HG03097 (cell line): Measurements from ENCODE around the gene RTL1.

Experiments used
- ATAC-seq: cut with Tn5 transposase; IDR thresholded peaks from one replicate; pipeline ENCODE4 v1.9.1; 2021; ENCODE audit not compliant: unreplicated experiment, low FRiP score

The RTL1 gene

DNA sequence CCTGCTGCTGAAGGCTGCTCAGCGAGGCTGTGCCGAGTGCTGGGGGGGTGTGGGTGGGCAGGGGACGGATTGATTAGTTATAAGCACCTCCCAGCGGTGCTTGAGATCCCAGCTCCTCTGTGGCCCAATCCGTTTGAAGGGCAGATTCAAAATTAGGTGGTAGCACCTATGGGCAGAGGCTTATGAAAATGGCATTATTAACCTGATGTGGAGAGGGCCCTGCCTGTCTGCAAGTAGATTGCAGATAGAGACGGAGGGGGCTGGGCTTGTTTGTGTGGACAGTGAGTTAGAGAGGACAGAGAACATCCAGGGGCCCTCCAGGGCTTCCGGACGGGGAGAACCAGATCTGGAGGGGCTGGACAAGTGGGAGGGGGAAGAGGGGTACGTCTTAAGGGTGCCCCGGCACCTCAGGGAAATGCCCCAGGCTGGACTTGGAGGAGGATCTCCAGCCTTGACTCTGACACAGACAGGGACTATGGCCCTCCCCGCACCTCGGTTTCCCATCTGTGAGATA is at the start of gene RTL1:
Gene RTL1 (minus strand): TSS at position 51 of the 514 bp plus-strand sequence. CDS start 18,934 bp downstream, outside the sequence.
- ATAC-seq: no peak

GRCh38 chr14:100950024-100950423 is 46.5 kb upstream of the RTL1 start:
- ATAC-seq: no peak

DNA sequence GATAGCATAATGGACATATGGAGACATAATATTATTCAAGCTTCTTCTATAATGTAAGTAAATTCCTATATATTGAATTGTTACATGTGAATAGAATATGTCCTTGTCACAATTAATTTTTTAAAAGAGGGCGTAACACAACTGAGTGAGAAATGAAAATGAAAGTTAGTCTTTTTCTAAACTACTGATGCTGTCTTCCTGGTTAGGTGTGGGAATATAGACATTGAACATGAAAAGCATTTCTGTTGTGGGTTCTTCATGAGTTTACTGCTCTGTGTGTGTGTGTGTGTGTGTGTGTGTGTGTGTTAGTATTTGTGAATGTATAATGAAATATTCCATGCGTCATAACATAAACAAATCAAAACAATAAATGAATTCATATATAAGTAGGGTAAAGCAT is 40.5 kb upstream of the RTL1 start:
- ATAC-seq: no peak

- ATAC-seq: no peak
Measured at GRCh38 chr14:100930270-100930669, 26.7 kb upstream of the RTL1 start.

DNA sequence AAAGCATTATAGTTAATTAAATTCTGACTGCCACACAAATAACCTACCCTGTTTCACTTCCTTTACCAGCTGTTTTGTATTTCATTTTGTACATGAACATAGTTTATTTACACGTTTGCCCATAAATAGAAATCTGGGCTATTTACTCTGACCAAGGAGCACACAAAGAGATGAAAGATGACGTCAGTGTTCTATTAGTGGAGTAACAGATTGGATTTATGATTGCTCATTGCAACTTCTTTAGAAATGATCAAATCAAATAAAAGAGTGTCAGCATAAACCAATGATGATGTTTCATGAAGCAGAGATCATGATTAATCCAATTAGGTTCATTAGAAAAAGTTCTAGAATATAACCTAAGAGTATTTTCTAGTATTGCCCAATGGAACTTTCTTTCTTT is 12.0 kb upstream of the RTL1 start:
- no peak for ATAC-seq

GRCh38 chr14:100914597-100915021 is 11.1 kb upstream of the RTL1 start:
- ATAC-seq: no peak

DNA sequence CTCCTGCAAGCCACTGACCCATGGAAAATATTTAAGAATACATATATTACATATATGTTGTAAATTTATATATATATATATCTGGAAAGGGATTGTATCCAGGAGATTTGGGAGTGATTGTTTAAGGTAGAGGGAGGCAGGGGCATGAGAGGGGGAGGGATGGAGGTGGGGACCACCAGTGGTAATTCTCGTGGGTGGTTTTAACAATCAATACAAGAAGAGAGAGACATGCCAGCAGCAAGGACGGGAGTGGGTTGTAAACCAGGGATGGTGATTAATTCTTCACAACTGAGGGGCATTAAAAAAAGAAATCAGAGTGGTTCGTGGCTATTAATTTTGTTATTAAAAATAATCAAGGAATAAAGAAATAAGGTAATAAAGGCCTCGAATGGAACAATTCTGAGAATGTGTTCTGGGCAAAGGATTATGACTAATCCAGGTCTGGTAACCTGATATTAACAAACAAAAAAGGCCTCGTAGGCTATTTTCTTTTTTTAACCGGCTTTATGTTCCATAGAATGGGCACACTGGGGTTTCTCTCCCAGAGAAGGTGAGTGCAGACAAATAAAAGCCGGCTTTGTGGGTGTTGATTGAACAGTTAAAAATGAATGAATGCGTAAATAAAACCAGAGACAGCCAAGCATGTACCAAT is 8.3 kb upstream of the RTL1 start:
- ATAC-seq: no peak

DNA sequence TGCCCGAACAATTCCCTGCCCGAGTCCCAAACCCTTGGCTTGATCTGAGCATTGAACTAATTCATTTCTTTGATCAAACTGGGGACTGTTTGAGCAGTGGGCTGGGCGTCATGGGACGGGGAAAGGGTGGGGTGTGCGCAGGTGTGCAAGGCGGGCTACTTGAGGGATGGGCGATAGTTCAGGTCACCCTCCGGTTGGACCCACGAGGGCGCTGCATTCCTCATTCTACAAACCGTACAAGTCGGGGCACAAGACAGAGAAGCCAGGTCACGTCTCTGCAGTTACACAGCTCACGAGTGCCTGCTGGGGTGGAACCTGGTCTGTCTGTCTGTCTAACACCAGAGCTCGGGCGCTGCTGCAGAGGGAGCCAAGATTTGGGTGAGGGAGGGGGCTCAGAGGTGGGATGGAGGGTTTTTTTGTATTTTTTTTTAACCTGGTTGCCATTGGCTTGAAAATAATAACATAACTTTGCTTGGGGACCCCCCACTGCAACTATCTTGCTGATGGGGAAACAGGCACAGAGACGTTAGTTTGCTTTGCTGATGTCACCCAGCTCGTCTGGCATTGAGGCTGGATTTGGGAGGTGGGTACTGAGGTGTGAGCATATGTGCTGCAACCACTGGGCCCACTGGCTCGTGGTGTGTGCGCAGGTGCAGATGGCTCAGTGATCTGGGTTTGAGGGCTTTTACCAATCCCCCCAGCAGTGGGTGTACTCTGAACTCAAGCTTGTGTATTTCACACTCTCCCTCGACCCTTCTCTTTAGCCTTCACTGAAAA is 7.6 kb upstream of the RTL1 start:
- no peak for ATAC-seq

DNA sequence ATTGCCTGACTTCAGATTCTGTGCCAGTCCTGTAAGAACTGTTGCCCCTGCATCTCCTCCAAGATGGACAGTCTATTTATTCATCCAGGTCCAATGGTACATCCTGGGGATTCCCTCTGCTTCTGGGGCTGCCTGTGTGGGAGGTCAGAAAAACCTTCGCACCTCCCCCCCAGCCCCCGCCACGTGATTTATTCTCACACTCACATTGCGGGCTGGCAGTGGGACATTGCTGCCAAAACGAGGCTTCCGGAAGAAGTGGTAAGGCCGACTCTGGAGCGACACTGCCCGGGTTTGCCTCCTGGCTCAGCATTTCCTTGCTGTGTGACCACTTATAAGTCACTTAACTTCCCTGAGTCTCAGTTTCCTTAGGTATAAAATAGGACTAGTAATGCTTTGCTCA is 5.9 kb upstream of the RTL1 start:
- ATAC-seq: no peak

- ATAC-seq: no peak
Measured at GRCh38 chr14:100907240-100907639, 3.7 kb upstream of the RTL1 start.

- ATAC-seq: no peak
Measured at GRCh38 chr14:100906420-100906819, 2.9 kb upstream of the RTL1 start.

- ATAC-seq: no peak
Measured at GRCh38 chr14:100905166-100905565, 1.6 kb upstream of the RTL1 start.

DNA sequence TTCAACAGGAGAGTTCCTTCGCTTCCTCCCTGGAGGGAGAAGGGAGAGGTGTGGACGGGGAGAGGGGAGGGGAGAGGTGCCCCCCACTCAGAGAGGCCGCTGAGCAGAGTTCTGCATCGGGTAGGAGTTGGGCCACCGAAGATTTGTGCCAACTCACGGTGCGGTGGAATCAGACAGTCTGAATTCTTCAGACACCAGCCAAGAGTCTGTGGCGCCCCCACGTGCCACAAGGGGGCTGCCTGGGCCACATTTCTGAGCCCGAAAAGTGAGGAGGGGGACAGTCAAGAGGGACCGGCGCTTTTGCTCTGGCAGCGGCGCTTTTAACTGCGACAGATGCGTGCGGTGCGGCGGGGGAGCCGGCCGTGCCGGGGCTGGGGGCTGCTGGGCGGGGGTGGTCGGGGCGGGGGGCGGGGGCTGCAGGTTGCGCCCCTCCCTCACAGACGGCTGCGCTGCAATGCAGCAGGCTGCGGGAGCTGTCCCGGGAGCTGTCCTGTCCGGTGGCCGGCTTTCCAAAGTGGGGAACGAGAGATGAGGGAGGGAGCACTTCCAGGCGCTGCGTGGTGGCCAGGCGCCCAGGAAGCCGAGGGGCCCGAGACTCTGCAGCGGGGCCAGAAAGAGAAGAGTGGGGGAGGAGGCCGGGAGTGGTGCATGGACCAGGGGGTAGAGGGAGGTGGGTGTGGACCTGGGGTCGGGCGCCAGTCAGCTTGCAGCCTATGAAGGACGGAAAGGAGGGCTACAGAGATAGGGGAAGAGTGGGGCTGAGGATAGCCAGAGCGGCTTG is 975 bp upstream of the RTL1 start:
- ATAC-seq: no peak

DNA sequence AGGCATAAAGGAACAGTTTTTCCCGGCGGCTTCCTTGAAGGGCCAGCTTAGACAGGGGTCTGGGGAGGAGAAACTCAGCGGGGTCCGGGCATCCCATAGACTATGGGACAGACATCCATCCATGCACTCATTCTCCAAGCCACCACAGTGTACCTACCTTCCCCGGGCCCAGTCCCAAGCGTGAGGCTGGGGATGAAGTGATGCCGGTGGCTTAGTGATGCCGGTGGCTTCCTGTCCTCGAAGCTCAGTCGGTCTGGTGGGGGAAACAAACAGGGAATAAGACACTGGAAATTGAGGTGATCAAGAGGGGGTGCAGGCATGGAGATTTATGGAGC is 421 bp downstream of the RTL1 start:
- no peak for ATAC-seq

GRCh38 chr14:100902295-100903133 is 1.0 kb downstream of the RTL1 start:
- no peak for ATAC-seq

DNA sequence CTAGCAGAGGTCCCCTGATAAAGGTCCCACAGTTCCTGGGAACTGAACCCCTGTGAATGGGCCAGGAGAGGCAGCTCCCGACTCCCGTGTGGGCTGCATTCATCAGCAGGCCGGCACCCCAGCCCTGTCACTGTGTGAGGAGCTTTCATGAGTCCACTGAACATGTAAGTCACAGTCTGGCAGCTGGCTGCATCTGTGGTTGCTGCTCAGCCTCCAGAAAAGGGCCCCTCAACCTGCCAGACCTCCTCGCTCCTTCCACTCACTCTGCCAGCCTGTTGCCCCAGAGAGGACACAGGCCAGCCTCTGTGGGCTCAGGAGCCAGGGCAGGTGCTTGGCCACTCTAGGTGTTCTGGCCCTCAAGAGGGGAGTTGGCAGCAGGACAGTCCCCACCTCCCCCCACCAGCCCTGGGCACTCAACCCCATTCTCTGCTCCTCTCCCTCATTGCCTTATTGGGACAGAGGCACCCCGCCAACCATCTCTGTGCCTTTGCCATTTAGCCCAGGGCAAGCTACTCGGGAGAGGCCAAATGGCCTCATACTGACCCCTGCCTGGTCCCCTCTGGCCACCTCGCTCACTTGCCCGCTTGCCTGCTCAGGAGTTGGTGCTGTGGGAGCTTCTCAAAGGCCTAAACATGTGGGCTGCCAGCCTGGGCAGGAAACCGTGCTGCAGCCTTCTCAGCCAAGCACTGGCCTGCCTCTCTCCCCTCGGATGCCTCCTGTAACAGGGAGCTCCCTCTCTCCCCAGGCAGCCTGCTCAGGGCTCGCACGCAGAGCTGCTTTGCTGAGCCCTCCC is 1.9 kb downstream of the RTL1 start:
- no peak for ATAC-seq

DNA sequence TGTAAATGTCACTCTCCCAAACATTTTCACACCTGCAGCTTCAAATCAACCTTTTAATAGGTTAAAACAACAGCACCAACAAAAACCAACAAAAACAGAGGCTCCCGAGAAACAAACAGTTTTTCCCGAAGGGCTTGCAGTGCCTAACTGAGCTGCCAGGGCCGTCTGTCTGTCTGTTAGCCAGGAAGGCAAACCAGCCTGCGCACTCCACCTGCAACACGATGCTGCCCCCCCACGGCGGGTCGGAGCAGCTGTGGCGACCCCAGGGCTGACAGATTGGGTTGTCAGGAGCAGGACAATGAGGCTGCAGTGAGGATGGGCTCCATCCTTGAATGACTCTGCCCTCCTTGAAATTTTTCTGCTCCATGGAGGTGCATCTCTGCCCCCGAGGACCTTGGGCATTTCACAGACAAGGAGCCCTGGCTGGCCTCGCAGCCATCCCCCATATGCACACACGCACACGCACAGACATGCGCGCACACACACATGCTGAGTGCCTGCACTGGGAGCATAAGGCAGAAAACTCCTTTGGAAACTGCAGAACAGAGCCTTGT is 2.6 kb downstream of the RTL1 start:
- ATAC-seq: no peak

- ATAC-seq: no peak
Measured at GRCh38 chr14:100899884-100900771, 3.4 kb downstream of the RTL1 start.
